ENCODE measurements around the gene GET4. TPM values are rescaled to one million over a fixed set of nuclear protein-coding genes. Genes with fewer than 3 reads are reported as not detected.

Gene GET4
- total and polyA plus RNA-seq, 12 donors: 38.3 to 190 (median 69.4) TPM

- 73 to 85% (median 81%) methylated on average over 20 to 30 of the region's 30 CpGs for WGBS, 4 donors
- TF ChIP-seq CTCF (IDR thresholded peaks at IDR 0.05): no peak
- no peak for TF ChIP-seq POLR2A (IDR thresholded peaks at IDR 0.05)
- no peak for DNase-seq
- intact Hi-C loops (cut with DNase I): no loop called here
- H3K4me3 ChIP-seq: no peak overlapping the region
- H3K27me3 ChIP-seq: no peaks in the 10 kb centered on the region
- no peaks in the 10 kb centered on the region for H3K4me1 ChIP-seq (replicated peaks in 1 of 2)
- H3K9me3 ChIP-seq (replicated peaks in 1 of 3): no peaks in the 10 kb centered on the region
- H3K36me3 ChIP-seq (replicated peaks in 1 of 2): no peaks in the 10 kb centered on the region
- H3K27ac ChIP-seq: no peak overlapping the region
Observed at GRCh38 chr7:945556-946255, 69.4 kb downstream of the GET4 start.

Other genes starting within 250 kb of the GET4 start
- gene DNAAF5, start 149.9 kb upstream of the GET4 start, total RNA-seq: 10 to 100 TPM in 8 of 9 donors, 1 to 10 TPM in 1; 8.3 to 32.7 (median 21.0) TPM
- gene DNAAF5, start 149.9 kb upstream of the GET4 start, polyA plus RNA-seq: 10 to 100 TPM in 1 of 3 donors, 1 to 10 TPM in 2; 7.9 to 11.1 (median 8.8) TPM
- 10 to 100 TPM in 7 of 9 donors, 1 to 10 TPM in 2; 5.2 to 21.5 (median 11.9) TPM for gene PRKAR1B, start 149.3 kb upstream of the GET4 start, total RNA-seq
- 10 to 100 TPM in 1 of 3 donors, 1 to 10 TPM in 2; 8.4 to 17.3 (median 8.7) TPM for gene PRKAR1B, start 149.3 kb upstream of the GET4 start, polyA plus RNA-seq
- gene SUN1, start 44.1 kb upstream of the GET4 start, total RNA-seq: 100 to 1,000 TPM in 4 of 9 donors, 10 to 100 TPM in 5; 73.3 to 122 (median 95.6) TPM
- 100 to 1,000 TPM in 2 of 3 donors, 10 to 100 TPM in 1; 28.7 to 114 (median 105) TPM for gene SUN1, start 44.1 kb upstream of the GET4 start, polyA plus RNA-seq
- 10 to 100 TPM in 5 of 9 donors, 1 to 10 TPM in 4; 2.0 to 60.2 (median 11.5) TPM for gene ADAP1, start 78.1 kb downstream of the GET4 start, total RNA-seq
- 10 to 100 TPM in 1 of 3 donors, 1 to 10 TPM in 1, under 1 TPM in 1; 0.29 to 40.5 (median 7.1) TPM for gene ADAP1, start 78.1 kb downstream of the GET4 start, polyA plus RNA-seq
- 10 to 100 TPM in 8 of 9 donors, 1 to 10 TPM in 1; 9.1 to 32.4 (median 19.2) TPM for gene COX19, start 99.0 kb downstream of the GET4 start, total RNA-seq
- gene COX19, start 99.0 kb downstream of the GET4 start, polyA plus RNA-seq: 10 to 100 TPM; 12.3 to 28.6 (median 14.0) TPM
- gene CYP2W1, start 106.6 kb downstream of the GET4 start, total RNA-seq: 10 to 100 TPM in 8 of 9 donors, 1 to 10 TPM in 1; 5.4 to 71.0 (median 41.8) TPM
- gene CYP2W1, start 106.6 kb downstream of the GET4 start, polyA plus RNA-seq: 10 to 100 TPM in 2 of 3 donors, under 1 TPM in 1; 0.70 to 63.7 (median 41.0) TPM
- 10 to 100 TPM in 4 of 9 donors, 1 to 10 TPM in 4, under 1 TPM in 1; 1.00 to 17.3 (median 8.7) TPM for gene GPR146, start 168.0 kb downstream of the GET4 start, total RNA-seq
- 10 to 100 TPM in 1 of 3 donors, 1 to 10 TPM in 1, under 1 TPM in 1; 0.90 to 14.2 (median 7.9) TPM for gene GPR146, start 168.0 kb downstream of the GET4 start, polyA plus RNA-seq
- 10 to 100 TPM in 6 of 9 donors, 1 to 10 TPM in 3; 3.5 to 44.1 (median 20.4) TPM for gene GPER1, start 211.6 kb downstream of the GET4 start, total RNA-seq
- gene GPER1, start 211.6 kb downstream of the GET4 start, polyA plus RNA-seq: 10 to 100 TPM in 1 of 3 donors, 1 to 10 TPM in 2; 1.9 to 22.4 (median 9.1) TPM

Measured in adrenal gland (tissue), 12 donors.